Right lobe of liver (tissue), 4 donors: Measurements from ENCODE around the gene CTSD.

Experiments used
- POLR2A ChIP-seq: fragments of 450-650 bp; IDR thresholded peaks from one replicate; pipeline ENCODE4 v1.6.1; 2017; ENCODE audit warnings: antibody characterized with exemption, mild to moderate bottlenecking
- TF ChIP-seq, protein P1 (sequence below), 4 donors: fragments of 200-600 bp in 3 of 4; fragments of 450-650 bp in 1 of 4; IDR thresholded peaks; one replicate each; pipeline versions ENCODE4 v1.5.1 to v1.8.0; 2016 to 2022; ENCODE audit warnings: antibody characterized with exemption in 4 of 4, mild to moderate bottlenecking in 2 of 4
- donor health status: DM: no; HTN: no; CAD: no.
- donor health status: DM: no; HTN: no; CAD: no.
- donor health status: DM: no; HTN: yes; CAD: no.

DNA sequence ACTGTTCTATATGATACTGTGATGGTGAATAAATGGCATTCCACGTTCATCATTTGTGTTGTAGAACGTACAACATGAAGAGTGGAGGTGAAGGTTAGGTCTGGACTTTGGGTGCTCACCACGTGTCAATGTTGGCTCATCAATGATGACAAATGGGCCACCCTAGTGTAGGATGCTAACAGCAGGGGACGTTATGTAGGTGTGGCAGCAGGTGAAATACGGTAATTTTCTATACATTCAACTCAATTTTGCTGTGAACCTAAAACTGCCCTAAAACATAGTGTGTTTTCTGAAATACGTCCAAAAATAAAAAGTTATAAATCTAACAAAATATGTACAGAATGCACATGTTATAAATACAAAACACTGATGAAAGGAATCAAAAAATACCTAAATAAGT lies 60.6 kb downstream of the CTSD start:
- TF ChIP-seq, protein P1, sequence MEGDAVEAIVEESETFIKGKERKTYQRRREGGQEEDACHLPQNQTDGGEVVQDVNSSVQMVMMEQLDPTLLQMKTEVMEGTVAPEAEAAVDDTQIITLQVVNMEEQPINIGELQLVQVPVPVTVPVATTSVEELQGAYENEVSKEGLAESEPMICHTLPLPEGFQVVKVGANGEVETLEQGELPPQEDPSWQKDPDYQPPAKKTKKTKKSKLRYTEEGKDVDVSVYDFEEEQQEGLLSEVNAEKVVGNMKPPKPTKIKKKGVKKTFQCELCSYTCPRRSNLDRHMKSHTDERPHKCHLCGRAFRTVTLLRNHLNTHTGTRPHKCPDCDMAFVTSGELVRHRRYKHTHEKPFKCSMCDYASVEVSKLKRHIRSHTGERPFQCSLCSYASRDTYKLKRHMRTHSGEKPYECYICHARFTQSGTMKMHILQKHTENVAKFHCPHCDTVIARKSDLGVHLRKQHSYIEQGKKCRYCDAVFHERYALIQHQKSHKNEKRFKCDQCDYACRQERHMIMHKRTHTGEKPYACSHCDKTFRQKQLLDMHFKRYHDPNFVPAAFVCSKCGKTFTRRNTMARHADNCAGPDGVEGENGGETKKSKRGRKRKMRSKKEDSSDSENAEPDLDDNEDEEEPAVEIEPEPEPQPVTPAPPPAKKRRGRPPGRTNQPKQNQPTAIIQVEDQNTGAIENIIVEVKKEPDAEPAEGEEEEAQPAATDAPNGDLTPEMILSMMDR (IDR thresholded peaks at IDR 0.05) = no peak
- no peak for TF ChIP-seq POLR2A
